Liver (tissue), 3 donors: ENCODE measurements around the gene SNF8.

Experiments used
- CTCF ChIP-seq: fragments of 150-350 bp; IDR thresholded peaks from 2 replicates; pipeline ENCODE4 v1.5.1; 2017; ENCODE audit warnings: improper control_type of control experiment, low read depth, low read length; ENCODE audit not compliant: missing input control
- EGR1 ChIP-seq, 2 donors: IDR thresholded peaks; 2 replicates each; pipeline ENCODE4 v1.6.1; 2016 to 2018; ENCODE audit warnings: antibody characterized with exemption in 2 of 2, low read depth in 2 of 2
- FOXA2 ChIP-seq: IDR thresholded peaks from 2 replicates; pipeline ENCODE4 v1.6.1; 2016; ENCODE audit warnings: antibody characterized with exemption
- JUND ChIP-seq, 2 donors: IDR thresholded peaks; 2 replicates each; pipeline ENCODE4 v1.6.1; 2016; ENCODE audit warnings: antibody characterized with exemption in 2 of 2
- MAX ChIP-seq: IDR thresholded peaks from 2 replicates; pipeline ENCODE4 v1.6.1; 2016; ENCODE audit warnings: antibody characterized with exemption
- RAD21 ChIP-seq, 2 donors: IDR thresholded peaks; 2 replicates each; pipeline ENCODE4 v1.6.1; 2016; ENCODE audit warnings: antibody characterized with exemption in 2 of 2, mild to moderate bottlenecking in 2 of 2
- REST ChIP-seq: IDR thresholded peaks from 2 replicates; pipeline ENCODE4 v1.6.1; 2016; ENCODE audit warnings: antibody characterized with exemption, mild to moderate bottlenecking
- RXRA ChIP-seq, 2 donors: IDR thresholded peaks; 2 replicates each; pipeline ENCODE4 v1.6.1; 2017 to 2018; ENCODE audit warnings: antibody characterized with exemption in 2 of 2, mild to moderate bottlenecking in 1 of 2
- SP1 ChIP-seq: IDR thresholded peaks from 2 replicates; pipeline ENCODE4 v1.6.1; 2018; ENCODE audit warnings: antibody characterized with exemption, mild to moderate bottlenecking
- TAF1 ChIP-seq: conservative IDR thresholded peaks from 2 replicates; pipeline ENCODE4 v1.6.1; 2016; ENCODE audit warnings: antibody characterized with exemption, mild to moderate bottlenecking
- YY1 ChIP-seq: IDR thresholded peaks from 2 replicates; pipeline ENCODE4 v1.6.1; 2016; ENCODE audit warnings: antibody characterized with exemption, mild to moderate bottlenecking
- donor health status: healthy.
- donor health status: healthy.

GRCh38 chr17:48944515-48945260 is at the start of gene SNF8:
- no peak for TF ChIP-seq SP1
- TF ChIP-seq YY1, result no peak
- no peak for TF ChIP-seq CTCF
- TF ChIP-seq TAF1, result peak; percentile 52
- TF ChIP-seq FOXA2, result no peak
- no peak for TF ChIP-seq RAD21 (IDR thresholded peaks at IDR 0.05)
- TF ChIP-seq MAX, result peak; percentile 57
- TF ChIP-seq JUND (IDR thresholded peaks at IDR 0.05), result no peak
- TF ChIP-seq EGR1 (IDR thresholded peaks at IDR 0.05; ENCODE audit: low read depth in 2 of 2), result peak; percentile 34 to 67
- TF ChIP-seq REST, result no peak
- TF ChIP-seq RXRA (IDR thresholded peaks at IDR 0.05), result peak in 1 of 2 donors; percentile 20
